ENCODE data around the gene CFAP77.
A peak's percentile ranks its signal among the peaks of the same experiment; 100 is the strongest.
"Not testable (repeated sequence)": the region's sequence is repeated elsewhere in the genome, so short reads cannot be mapped to it uniquely, and the experiment has no call there.

Gene CFAP77

GRCh38 chr9:132552041-132552440 is 142.0 kb downstream of the CFAP77 start:
- no peak for DNase-seq

- DNase-seq = no peak
These were observed 144.7 kb downstream of the CFAP77 start for GRCh38 chr9:132554755-132555154.

GRCh38 chr9:132555528-132555927 is 145.5 kb downstream of the CFAP77 start:
- no peak for DNase-seq

GRCh38 chr9:132556235-132556634 is 146.2 kb downstream of the CFAP77 start:
- no peak for DNase-seq

- no peak for DNase-seq
These were observed 146.7 kb downstream of the CFAP77 start for GRCh38 chr9:132556714-132557113.

- DNase-seq = no peak
These were observed 147.1 kb downstream of the CFAP77 start for GRCh38 chr9:132557159-132557558.

- no peak for DNase-seq
These were observed 149.7 kb downstream of the CFAP77 start for GRCh38 chr9:132559711-132560110.

- no peak for DNase-seq
These were observed 150.7 kb downstream of the CFAP77 start for GRCh38 chr9:132560616-132561202.

- no peak for DNase-seq
These were observed 152.2 kb downstream of the CFAP77 start for GRCh38 chr9:132562306-132562573.

- DNase-seq = no peak
These were observed 154.5 kb downstream of the CFAP77 start for GRCh38 chr9:132564526-132564925.

GRCh38 chr9:132568787-132569186 is 158.8 kb downstream of the CFAP77 start:
- not testable (repeated sequence) for DNase-seq

GRCh38 chr9:132571806-132572600 is 162.0 kb downstream of the CFAP77 start:
- no peak for DNase-seq

GRCh38 chr9:132572921-132573320 is 162.9 kb downstream of the CFAP77 start:
- no peak for DNase-seq

GRCh38 chr9:132575005-132575609 is 165.1 kb downstream of the CFAP77 start:
- peak; percentile 53 to 79 for DNase-seq

- DNase-seq = no peak
These were observed 165.8 kb downstream of the CFAP77 start for GRCh38 chr9:132575811-132576210.

GRCh38 chr9:132577119-132577518 is 167.1 kb downstream of the CFAP77 start:
- DNase-seq = no peak

- no peak for DNase-seq
These were observed 168.4 kb downstream of the CFAP77 start for GRCh38 chr9:132578367-132578932.

- DNase-seq = no peak
These were observed 169.4 kb downstream of the CFAP77 start for GRCh38 chr9:132579427-132579798.

GRCh38 chr9:132582276-132582785 is 172.3 kb downstream of the CFAP77 start, which contains the start of gene BARHL1:
Gene BARHL1 (plus strand): TSS chr9:132582606. CDS start chr9:132582798, 192 bp downstream.
- DNase-seq = no peak

GRCh38 chr9:132582786-132583583 is 173.0 kb downstream of the CFAP77 start:
- DNase-seq = no peak

GRCh38 chr9:132583584-132584304 is 173.7 kb downstream of the CFAP77 start:
- no peak for DNase-seq
